Femur (tissue), 1 donor: ENCODE data around the gene ZNF519.
"Not testable (repeated sequence)": the region's sequence is repeated elsewhere in the genome, so short reads cannot be mapped to it uniquely, and the experiment has no call there.

ENCODE experiments used
- DNase-seq: peaks from one replicate; pipeline ENCODE4 v3.0.0-alpha.2; 2017

The ZNF519 gene

GRCh38 chr18:14132271-14132700 is at the start of gene ZNF519:
Gene ZNF519 (minus strand): TSS chr18:14132435. CDS start chr18:14132277, 158 bp downstream.
- peak; percentile 98 for DNase-seq

DNA sequence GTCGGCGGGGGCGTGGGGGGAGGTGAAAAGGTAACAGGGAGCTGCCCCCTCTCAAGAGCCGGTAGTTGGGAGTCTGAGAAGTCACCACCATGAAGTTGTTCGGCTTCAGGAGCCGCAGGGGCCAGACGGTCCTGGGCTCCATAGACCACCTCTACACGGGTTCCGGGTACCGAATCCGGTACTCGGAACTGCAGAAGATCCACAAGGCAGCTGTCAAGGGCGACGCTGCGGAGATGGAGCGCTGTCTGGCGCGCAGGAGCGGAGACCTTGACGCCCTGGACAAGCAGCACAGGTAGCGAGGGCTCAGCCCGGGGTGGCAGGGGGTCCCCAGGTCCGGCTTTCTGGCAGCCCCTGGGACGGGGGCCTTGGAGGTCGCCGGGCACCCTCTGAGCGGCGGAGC is 47.1 kb upstream of the ZNF519 start:
- DNase-seq: no peak

DNA sequence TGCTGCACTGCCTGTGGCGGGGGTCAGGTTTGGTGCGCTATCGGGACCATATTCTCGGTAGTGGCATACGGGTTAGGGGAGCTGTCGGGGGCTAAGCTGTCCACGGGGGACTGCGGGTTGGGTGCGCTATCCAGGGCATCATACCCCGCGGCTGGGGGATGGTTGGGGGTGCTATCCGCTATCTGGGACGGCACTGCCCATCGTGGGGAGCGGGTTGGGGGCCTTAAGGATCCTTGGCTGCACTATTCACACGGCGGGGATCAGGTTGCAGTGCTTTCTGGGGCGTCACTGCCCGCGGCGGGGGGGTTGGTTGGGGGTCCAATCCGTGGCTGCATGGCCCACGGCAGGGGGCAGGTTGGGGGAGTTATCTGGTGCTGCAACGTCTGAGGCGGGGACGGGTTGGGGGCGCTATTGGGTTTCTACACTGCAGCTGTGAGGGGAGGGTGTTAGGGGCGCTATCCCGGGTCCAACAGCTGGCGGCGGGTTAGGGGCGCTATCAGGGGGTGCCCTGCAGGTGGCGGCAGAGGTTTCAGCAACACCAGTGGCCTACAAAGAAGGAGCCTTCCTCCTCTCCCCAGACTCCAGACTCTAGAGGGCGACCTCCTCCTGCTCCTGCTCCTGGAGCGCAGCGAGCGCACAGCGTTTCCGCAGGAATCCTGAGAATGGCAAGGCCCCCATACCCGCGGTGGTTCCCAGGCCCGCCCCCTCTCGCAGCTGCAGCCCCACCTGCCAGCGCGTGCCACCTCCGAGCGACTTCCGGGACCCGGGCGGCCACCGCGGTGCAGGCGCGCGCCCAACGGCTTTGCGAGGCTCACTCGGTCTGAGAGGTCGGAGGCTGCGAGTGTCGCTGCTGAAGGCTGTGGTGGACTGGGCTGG is 46.3 kb upstream of the ZNF519 start:
- DNase-seq: peak; percentile 51

- not testable (repeated sequence) for DNase-seq
Measured at GRCh38 chr18:14177540-14178320, 45.5 kb upstream of the ZNF519 start.

DNA sequence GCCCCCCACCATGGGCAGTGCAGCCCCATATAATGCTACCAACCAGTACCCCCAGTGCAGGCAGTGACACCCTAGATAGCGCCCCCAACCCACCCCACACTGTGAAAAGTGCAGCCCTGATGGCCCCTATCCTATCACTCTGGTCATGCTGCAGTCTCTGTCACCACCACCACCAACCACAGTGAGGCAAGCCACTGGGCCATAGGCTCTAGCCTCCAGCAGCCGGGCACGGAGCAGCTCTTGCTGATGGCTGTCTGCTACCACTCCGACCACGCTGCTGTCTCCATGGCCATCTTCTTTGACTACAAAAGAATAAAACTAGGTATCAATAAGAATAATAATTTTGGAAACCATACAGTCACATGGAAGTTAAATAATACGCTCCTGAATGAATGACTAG is 43.2 kb upstream of the ZNF519 start:
- DNase-seq: not testable (repeated sequence)

- peak; percentile 12 for DNase-seq
Measured at GRCh38 chr18:14174706-14175085, 42.5 kb upstream of the ZNF519 start.

- peak; percentile 13 for DNase-seq
Measured at GRCh38 chr18:14174002-14174705, 41.9 kb upstream of the ZNF519 start.

GRCh38 chr18:14173116-14173951 is 41.1 kb upstream of the ZNF519 start:
- DNase-seq: not testable (repeated sequence)

GRCh38 chr18:14172142-14173115 is 40.2 kb upstream of the ZNF519 start:
- DNase-seq: not testable (repeated sequence)

- not testable (repeated sequence) for DNase-seq
Measured at GRCh38 chr18:14171301-14172141, 39.3 kb upstream of the ZNF519 start.

GRCh38 chr18:14170367-14171036 is 38.3 kb upstream of the ZNF519 start:
- not testable (repeated sequence) for DNase-seq

DNA sequence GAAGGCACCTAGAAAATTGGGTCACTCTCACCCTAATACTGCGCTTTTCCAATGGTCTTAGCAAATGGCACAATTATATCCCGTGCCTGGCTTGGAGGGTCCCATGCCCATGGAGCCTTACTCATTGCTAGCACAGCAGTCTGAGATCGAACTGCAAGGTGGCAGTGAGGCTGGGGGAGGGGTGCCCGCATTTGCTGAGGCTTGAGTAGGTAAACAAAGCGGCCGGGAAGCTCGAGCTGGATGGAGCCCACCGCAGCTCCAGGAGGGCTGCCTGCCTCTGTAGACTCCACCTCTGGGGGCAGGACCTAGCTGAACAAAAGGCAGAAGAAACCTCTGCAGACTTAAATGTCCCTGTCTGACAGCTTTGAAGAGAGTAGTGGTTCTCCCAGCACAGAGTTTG is 30.7 kb upstream of the ZNF519 start:
- DNase-seq: not testable (repeated sequence)

DNA sequence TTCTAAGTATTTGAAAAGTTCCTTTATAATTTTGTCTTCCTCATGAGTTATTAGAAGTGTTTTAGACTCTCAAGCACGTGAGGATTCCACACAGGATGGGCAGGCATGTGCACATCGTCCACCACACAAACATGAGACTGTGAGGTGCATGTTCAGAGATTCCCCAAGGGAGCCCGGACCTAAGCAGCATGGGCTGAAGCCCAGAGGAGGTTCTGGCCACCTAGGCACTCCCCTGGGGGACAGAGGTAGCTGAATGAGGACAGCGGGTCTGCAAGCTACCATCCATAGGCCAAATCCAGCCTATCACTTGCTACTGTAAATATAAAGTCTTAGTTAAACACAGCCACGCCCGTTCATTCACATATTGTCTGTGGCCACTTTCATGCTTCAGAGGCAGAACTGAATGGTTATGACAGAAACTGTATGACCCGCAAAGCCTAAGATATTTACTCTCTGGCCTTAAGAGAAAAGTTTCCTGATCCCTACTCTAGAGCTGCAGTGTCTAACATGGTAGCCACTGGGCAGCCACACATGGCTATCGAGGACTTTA is 19.4 kb upstream of the ZNF519 start:
- DNase-seq: not testable (repeated sequence)

DNA sequence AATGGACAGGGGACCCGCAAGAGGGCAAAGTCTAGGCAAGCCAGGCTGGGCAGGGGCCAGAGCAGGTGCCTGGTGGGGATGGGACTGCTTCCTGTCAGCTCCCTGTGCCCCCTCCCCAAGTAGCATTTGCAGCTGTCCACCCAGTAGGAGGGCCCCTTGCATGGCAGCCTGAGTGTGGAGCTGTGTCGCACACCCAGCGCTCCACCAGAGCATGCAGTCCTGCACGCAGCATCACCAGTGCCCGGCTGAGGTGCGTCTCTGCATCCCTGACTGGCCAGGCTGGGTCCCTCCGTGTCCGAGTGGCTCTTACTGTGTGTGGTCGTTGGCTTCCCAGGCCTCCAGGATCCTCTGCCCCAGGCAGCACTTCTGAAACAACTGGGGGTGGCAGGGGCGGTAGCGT is 18.5 kb upstream of the ZNF519 start:
- not testable (repeated sequence) for DNase-seq

- DNase-seq: not testable (repeated sequence)
Measured at GRCh38 chr18:14149916-14150420, 17.7 kb upstream of the ZNF519 start.

DNA sequence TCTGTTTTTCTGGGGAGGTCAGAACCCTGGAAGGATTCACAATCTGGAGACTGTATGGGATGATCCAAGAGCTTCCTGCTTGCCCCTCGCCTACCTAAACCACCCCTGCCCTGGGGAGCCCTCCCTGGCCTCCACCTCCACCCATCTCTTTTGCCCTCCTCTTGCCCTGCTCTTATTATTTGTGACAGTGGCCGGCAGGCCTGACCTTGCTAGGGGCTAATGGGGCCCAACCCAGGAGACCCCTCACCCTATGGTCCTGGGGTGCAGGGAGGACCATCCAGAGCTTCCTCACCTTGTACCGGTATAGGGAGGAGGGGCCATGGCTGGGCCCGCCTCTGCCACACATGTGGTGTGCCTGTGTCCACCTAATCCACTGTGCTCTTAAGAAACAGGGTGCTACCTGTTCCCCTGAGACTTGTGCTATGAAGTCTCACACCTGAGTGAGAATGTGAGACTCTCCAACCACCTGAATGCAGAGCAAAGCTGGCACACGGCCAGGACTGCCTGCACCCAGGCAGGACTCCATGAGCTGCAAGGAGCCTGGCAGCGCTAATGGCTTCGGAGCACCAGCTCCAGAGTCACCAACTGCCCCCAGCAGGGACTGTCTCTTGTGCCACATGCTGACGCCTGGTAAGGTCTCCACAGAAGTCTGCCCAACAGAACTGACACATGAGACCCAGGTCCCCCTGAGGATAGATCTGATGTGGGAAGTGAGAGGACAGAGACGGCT is 17.1 kb upstream of the ZNF519 start:
- DNase-seq: not testable (repeated sequence)

DNA sequence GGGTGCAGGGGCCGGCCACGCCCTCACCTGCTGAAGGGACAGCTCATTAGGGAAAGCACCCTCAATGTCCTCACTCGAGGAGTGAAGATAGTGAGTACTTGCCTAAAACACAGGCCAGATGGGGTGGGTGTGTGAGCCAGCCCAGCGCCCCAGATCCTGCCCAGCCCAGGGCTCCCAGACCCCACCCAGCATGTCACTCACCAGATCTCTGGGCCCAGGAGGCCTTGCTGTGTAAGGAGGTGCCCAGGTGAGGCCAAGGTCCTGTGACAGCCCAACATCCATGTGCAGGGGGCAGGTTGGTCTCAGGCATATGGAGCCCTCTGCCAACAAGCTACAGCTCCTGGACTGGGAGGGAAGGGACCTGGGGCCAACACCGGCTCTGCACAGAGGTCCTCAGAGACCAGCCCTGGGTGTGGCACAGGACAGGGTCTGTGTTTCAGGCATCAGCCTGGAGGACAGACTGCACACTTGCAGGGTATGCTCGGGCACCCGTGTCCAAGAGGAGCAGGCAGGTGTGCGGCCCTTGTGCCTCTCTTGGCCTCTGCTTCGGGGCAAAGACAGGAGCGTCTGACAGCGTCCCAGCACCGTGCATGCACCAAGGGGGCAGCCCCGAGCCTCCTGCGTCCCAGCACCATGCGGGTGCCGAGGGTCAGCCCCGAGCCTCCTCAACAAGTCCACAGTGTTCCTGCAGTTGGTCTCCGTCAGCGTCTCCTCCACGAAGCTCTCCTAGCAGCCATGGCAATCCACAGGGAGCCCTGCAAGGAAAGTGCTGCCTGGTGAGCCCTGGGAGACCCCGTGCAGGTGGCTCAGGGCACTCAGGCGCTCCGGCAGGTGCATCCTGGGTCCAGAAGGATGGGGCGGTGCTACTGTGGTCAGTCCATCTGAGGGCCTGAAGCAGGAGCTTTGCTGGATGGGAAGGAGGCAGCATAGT is 16.0 kb upstream of the ZNF519 start:
- DNase-seq: not testable (repeated sequence)
